Cardiac muscle cell (in vitro differentiated cells and primary cell): ENCODE data around the gene CA10. TPM values are rescaled to one million over a fixed set of nuclear protein-coding genes. Genes with fewer than 3 reads are reported as not detected.

ENCODE experiments used
- DNase-seq, 2 donors: peaks; one replicate each; pipeline versions ENCODE4 v3.0.0 to v3.0.0-alpha.2; 2010 to 2017; ENCODE audit warnings: low read depth in 1 of 2, low spot score in 1 of 2
- H3K27ac ChIP-seq: fragments of 200-600 bp; sonication (generic); 2 replicates; pipeline ENCODE4 v1.5.1; 2016
- H3K27me3 ChIP-seq: fragments of 200-600 bp; sonication (generic); 2 replicates; pipeline ENCODE4 v1.6.0; 2016; ENCODE audit warnings: control low read depth
- H3K36me3 ChIP-seq: fragments of 200-600 bp; sonication (generic); 2 replicates; pipeline ENCODE4 v1.5.1; 2016; ENCODE audit warnings: control low read depth
- H3K4me1 ChIP-seq: fragments of 200-600 bp; sonication (generic); 2 replicates; pipeline ENCODE4 v1.8.1; 2017; ENCODE audit warnings: low read depth, mild to moderate bottlenecking, mixed run types
- H3K4me3 ChIP-seq: fragments of 200-600 bp; sonication (generic); 2 replicates; pipeline ENCODE4 v1.5.1; 2016; ENCODE audit warnings: mild to moderate bottlenecking
- H3K9me3 ChIP-seq: fragments of 200-600 bp; sonication (generic); 2 replicates; pipeline ENCODE4 v1.5.1; 2017; ENCODE audit warnings: low read depth, mild to moderate bottlenecking, control low read depth
- CTCF ChIP-seq: IDR thresholded peaks from 2 replicates; pipeline ENCODE4 v1.5.1; 2012; ENCODE audit warnings: low read depth, mild to moderate bottlenecking, low read length
- polyA plus RNA-seq: library from polyadenylated mRNA; unstranded; fragments of >200 nt; fragmentation: Nextera tagmentation; extraction: Ambion mirVana; gene quantifications from 2 replicates; pipeline ENCODE4 v1.2.1, GENCODE V29; 2016
- total RNA-seq: library from RNA; depleted of rRNA; stranded (reverse); fragments of >200 nt; gene quantifications from 2 replicates; pipeline ENCODE4 v1.2.3, GENCODE V29; 2016

CA10 gene
- total and polyA plus RNA-seq, 2 experiments from 2014 or later, result not detected

DNA sequence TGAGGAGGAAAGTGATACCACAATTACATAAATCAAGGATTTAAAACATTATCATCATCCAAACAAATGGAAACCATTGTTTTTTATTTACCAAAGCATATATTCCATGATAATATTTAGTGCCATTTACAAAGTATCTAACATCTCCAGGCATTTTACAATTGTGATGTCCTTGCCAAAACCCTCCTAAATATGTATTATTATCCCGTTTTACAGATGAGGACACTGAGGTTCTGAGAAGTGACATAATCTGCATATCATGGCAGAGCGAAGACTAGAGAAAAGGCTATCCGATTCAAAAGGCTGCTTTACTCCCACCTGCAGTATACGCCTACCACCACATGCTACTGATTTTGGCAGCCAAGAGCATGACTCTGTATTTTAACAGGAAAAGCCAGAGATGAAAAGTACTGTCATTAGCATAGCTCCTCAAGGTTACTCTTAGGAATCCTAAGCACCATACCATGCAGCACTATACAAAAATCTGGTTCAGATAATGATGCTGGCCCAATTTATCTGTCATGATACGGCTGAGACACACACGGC is 301.4 kb downstream of the CA10 start:
- Histone ChIP-seq H3K27ac (no peak overlapping the region), H3K27me3 (peaks cover 3% of the 10 kb centered on the region), H3K4me1 (no peaks in the 10 kb centered on the region), H3K4me3 (no peak overlapping the region), H3K9me3 (no peaks in the 10 kb centered on the region), H3K36me3 (no peaks in the 10 kb centered on the region)
- TF ChIP-seq CTCF, result no peak
- no peak for DNase-seq

GRCh38 chr17:51855806-51856205 is 302.7 kb downstream of the CA10 start:
- Histone ChIP-seq H3K9me3 (no peaks in the 10 kb centered on the region), H3K36me3 (no peaks in the 10 kb centered on the region), H3K27me3 (peaks cover 3% of the 10 kb centered on the region), H3K4me3 (no peak overlapping the region), H3K27ac (no peak overlapping the region), H3K4me1 (no peaks in the 10 kb centered on the region)
- no peak for DNase-seq
- no peak for TF ChIP-seq CTCF

DNA sequence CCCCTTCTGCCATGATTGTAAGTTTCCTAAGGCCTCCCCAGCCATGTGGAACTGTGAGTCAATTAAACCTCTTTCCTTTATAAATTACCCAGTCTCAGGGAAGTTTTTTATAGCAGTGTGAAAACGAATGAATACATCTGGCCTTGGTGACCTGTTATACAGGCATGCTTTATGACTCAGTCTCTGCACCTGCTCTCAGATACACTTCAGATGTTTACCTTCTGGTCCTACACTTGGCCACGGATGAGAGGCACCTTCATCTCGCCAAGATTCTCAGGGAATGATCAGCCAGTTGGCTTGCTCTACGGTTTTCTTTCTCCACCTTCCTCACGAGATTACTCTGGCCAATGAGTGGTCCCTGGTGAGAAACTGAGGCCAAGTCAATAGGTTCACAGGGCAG is 304.7 kb downstream of the CA10 start:
- no peak for DNase-seq
- H3K27ac ChIP-seq, result no peak overlapping the region
- no peak overlapping the region for H3K4me3 ChIP-seq
- H3K36me3 ChIP-seq, result no peaks in the 10 kb centered on the region
- H3K9me3 ChIP-seq, result no peaks in the 10 kb centered on the region
- TF ChIP-seq CTCF, result no peak
- H3K27me3 ChIP-seq, result no peaks in the 10 kb centered on the region
- no peaks in the 10 kb centered on the region for H3K4me1 ChIP-seq

DNA sequence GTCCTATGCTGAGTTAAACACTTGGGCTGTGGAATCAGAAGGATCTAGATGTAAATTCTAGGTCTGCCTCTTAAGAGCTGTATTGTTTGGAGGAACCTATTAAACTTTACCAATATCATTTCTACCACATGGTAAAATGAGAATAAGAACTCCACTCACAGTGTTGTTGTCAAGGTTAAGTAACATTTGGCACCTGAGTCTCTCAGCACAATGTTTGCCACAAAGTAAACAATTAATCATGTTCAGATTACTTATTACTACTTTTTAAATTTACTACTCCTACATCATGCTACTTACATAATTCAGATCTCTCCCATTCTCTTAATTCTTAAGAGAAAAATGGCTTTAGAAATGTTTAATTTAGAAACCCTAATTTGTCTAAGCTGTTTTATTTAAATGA is 305.9 kb downstream of the CA10 start:
- TF ChIP-seq CTCF, result no peak

GRCh38 chr17:51850201-51850600 is 308.3 kb downstream of the CA10 start:
- Histone ChIP-seq H3K27me3 (no peaks in the 10 kb centered on the region), H3K36me3 (no peaks in the 10 kb centered on the region), H3K4me1 (no peaks in the 10 kb centered on the region), H3K9me3 (no peaks in the 10 kb centered on the region), H3K27ac (no peak overlapping the region), H3K4me3 (no peak overlapping the region)
- no peak for TF ChIP-seq CTCF
- DNase-seq, result no peak

More for the DNA sequence above, 305.9 kb downstream of the CA10 start:
- H3K4me1 ChIP-seq, result no peaks in the 10 kb centered on the region
- no peaks in the 10 kb centered on the region for H3K9me3 ChIP-seq
- DNase-seq, result no peak
- no peak overlapping the region for H3K4me3 ChIP-seq
- H3K27me3 ChIP-seq, result no peaks in the 10 kb centered on the region
- no peaks in the 10 kb centered on the region for H3K36me3 ChIP-seq
- H3K27ac ChIP-seq, result no peak overlapping the region

DNA sequence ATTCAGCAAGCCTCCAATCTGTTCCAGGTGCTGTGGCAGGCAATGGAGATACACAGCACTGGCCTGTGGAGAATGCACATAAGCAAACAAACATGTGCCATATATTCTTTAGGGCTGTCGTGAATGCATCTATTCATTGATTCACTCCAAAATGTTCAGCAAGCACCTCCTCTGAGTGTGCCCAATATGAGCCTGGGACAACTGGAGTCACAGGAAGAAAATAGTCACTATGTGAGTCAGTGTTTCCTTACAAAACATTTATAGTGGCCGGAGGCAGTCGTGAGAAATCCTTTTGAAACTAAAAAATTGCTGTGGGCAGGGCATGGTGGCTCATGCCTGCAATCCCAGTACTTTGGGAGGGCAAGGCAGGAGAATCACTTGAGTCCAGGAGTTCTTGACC is 310.1 kb downstream of the CA10 start:
- no peak for DNase-seq
- Histone ChIP-seq H3K4me1 (no peaks in the 10 kb centered on the region), H3K27me3 (no peaks in the 10 kb centered on the region), H3K9me3 (no peaks in the 10 kb centered on the region), H3K27ac (no peak overlapping the region), H3K4me3 (no peak overlapping the region), H3K36me3 (no peaks in the 10 kb centered on the region)
- no peak for TF ChIP-seq CTCF
